ENCODE measurements around the gene SEL1L3.

GRCh38 chr4:25860586-25861279 is 2.1 kb downstream of the SEL1L3 start:
- TF ChIP-seq RBM22 (IDR thresholded peaks at IDR 0.05; ENCODE audit: low read depth, low read length, poor library complexity, severe bottlenecking) = no peak
- TF ChIP-seq ZNF766 (CRISPR knock-in tag; conservative IDR thresholded peaks at IDR 0.05) = no peak
- no peak for TF ChIP-seq KLF16 (IDR thresholded peaks at IDR 0.05)
- no peak for TF ChIP-seq SOX6 (IDR thresholded peaks at IDR 0.05)
- TF ChIP-seq NELFE (IDR thresholded peaks at IDR 0.05; ENCODE audit: insufficient read depth, insufficient read length) = no peak
- TF ChIP-seq NFYB (IDR thresholded peaks at IDR 0.05; ENCODE audit: extremely low read depth, insufficient read length) = no peak
